MM.1S (cell line): ENCODE results near the gene KCNIP1.

Experiments used
- DNase-seq: peaks from one replicate; pipeline ENCODE4 v3.0.0-alpha.2; 2015
- H2AFZ ChIP-seq: fragments of 300-600 bp; sonication (generic); 2 replicates; pipeline ENCODE4 v1.6.0; 2016; ENCODE audit warnings: antibody characterized with exemption, low read length
- H3F3A ChIP-seq: fragments of 300-600 bp; sonication (generic); 2 replicates; pipeline ENCODE4 v1.6.1; 2016; ENCODE audit warnings: mild to moderate bottlenecking, antibody characterized with exemption, low read length, moderate library complexity, mixed read lengths; ENCODE audit not compliant: insufficient read depth
- H3K27ac ChIP-seq: fragments of 300-600 bp; sonication (generic); 2 replicates; pipeline ENCODE4 v1.5.1; 2016; ENCODE audit warnings: mild to moderate bottlenecking, low read length
- H3K27me3 ChIP-seq: fragments of 300-600 bp; sonication (generic); replicated peaks from 2 replicates; pipeline ENCODE4 v1.6.0; 2016; ENCODE audit warnings: low read length; ENCODE audit not compliant: insufficient read depth
- H3K36me3 ChIP-seq: fragments of 300-600 bp; sonication (generic); replicated peaks from 2 replicates; pipeline ENCODE4 v1.6.1; 2016; ENCODE audit warnings: mild to moderate bottlenecking, low read length, mixed read lengths; ENCODE audit not compliant: insufficient read depth
- H3K4me1 ChIP-seq: fragments of 300-600 bp; sonication (generic); 2 replicates; pipeline ENCODE4 v1.6.1; 2016; ENCODE audit warnings: low read length, mixed read lengths
- H3K4me2 ChIP-seq: fragments of 300-600 bp; sonication (generic); 2 replicates; pipeline ENCODE4 v1.6.0; 2016; ENCODE audit warnings: low read depth, low read length
- H3K4me3 ChIP-seq: fragments of 300-600 bp; sonication (generic); 2 replicates; pipeline ENCODE4 v1.5.1; 2016; ENCODE audit warnings: low read length, mixed read lengths
- H3K79me2 ChIP-seq: fragments of 300-600 bp; sonication (generic); 2 replicates; pipeline ENCODE4 v1.6.1; 2016; ENCODE audit warnings: mixed run types, low read length, mixed read lengths
- H3K9ac ChIP-seq: fragments of 300-600 bp; sonication (generic); 2 replicates; pipeline ENCODE4 v1.6.1; 2016; ENCODE audit warnings: low read length, mixed read lengths
- H3K9me2 ChIP-seq: fragments of 300-600 bp; sonication (generic); replicated peaks from 2 replicates; pipeline ENCODE4 v1.6.1; 2016; ENCODE audit warnings: mild to moderate bottlenecking, low read length, mixed read lengths; ENCODE audit not compliant: insufficient read depth
- H3K9me3 ChIP-seq: fragments of 300-600 bp; sonication (generic); replicated peaks from 2 replicates; pipeline ENCODE4 v1.6.1; 2016; ENCODE audit warnings: mild to moderate bottlenecking, low read length, mixed read lengths; ENCODE audit not compliant: insufficient read depth
- H4K20me1 ChIP-seq: fragments of 300-600 bp; sonication (generic); 2 replicates; pipeline ENCODE4 v1.6.1; 2016; ENCODE audit warnings: mild to moderate bottlenecking, low read length, moderate library complexity, mixed read lengths; ENCODE audit not compliant: insufficient read depth
- EZH2 ChIP-seq: fragments of 300-600 bp; sonication (generic); optimal IDR thresholded peaks from 2 replicates; pipeline ENCODE3; 2017; ENCODE audit warnings: low read depth, mild to moderate bottlenecking, antibody characterized with exemption, low read length, mixed read lengths
- EZH2phosphoT487 ChIP-seq: fragments of 300-600 bp; sonication (generic); IDR thresholded peaks from 2 replicates; pipeline ENCODE4 v1.6.1; 2018; ENCODE audit warnings: antibody characterized with exemption, low read length
- TF ChIP-seq, protein P1 (sequence below): fragments of 300-600 bp; sonication (generic); IDR thresholded peaks from 2 replicates; pipeline ENCODE4 v1.5.1; 2016; ENCODE audit warnings: antibody characterized with exemption, low read length, mixed read lengths

KCNIP1 gene

DNA sequence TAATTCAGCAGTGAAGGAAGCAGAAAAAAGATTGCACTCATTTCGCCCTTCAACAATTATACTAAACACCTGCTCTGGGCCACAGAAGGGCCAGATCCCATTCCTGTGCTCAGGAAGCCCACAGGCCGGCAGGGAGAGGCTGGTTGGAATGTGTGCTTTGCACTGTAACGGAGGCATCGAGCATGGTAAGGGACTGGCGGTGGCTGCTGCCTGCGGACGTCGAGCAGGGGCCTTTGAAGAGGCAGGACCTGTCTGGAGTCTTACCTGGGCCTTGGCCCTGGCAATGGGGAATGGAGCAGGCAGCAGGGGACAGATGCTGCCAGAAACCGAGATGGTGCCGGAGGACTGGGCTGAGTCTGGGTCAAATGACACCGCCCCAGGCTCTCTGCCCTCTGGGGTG is 97.8 kb downstream of the KCNIP1 start:
- no peak overlapping the region for H3K27ac ChIP-seq

DNA sequence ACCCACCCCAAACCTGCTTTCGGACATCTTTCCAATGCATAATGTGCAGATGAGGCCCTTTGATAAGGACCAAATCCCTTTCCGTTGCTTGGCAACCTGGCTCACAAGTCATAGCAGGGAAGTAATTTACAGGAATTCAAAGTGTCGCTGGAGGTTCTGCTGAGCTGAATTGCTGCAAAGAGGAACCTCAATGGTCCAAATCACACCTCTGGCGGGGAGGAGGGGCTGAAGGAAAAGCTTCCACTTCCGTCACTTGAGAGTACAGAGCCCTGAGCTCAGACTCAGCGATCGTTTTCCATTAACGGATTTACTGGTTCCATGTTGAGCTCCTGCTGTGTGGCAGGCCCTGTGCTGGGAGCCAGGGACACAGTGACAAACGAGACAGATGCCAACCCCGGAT is 99.3 kb downstream of the KCNIP1 start:
- Histone ChIP-seq H4K20me1 (no peaks in the 10 kb centered on the region), H3K9ac (no peak overlapping the region), H3F3A (no peaks in the 10 kb centered on the region), H3K4me2 (no peak overlapping the region), H3K9me3 (no peaks in the 10 kb centered on the region), H3K9me2 (no peaks in the 10 kb centered on the region), H3K27ac (no peak overlapping the region), H3K79me2 (no peaks in the 10 kb centered on the region), H3K27me3 (peaks cover 11% of the 10 kb centered on the region; the same call in 1 of the 2 replicates), H3K36me3 (no peaks in the 10 kb centered on the region), H3K4me3 (no peak overlapping the region), H2AFZ (no peak overlapping the region), H3K4me1 (no peaks in the 10 kb centered on the region)
- DNase-seq = no peak
- no peak for TF ChIP-seq EZH2phosphoT487
- no peak for TF ChIP-seq EZH2
- TF ChIP-seq, protein P1, sequence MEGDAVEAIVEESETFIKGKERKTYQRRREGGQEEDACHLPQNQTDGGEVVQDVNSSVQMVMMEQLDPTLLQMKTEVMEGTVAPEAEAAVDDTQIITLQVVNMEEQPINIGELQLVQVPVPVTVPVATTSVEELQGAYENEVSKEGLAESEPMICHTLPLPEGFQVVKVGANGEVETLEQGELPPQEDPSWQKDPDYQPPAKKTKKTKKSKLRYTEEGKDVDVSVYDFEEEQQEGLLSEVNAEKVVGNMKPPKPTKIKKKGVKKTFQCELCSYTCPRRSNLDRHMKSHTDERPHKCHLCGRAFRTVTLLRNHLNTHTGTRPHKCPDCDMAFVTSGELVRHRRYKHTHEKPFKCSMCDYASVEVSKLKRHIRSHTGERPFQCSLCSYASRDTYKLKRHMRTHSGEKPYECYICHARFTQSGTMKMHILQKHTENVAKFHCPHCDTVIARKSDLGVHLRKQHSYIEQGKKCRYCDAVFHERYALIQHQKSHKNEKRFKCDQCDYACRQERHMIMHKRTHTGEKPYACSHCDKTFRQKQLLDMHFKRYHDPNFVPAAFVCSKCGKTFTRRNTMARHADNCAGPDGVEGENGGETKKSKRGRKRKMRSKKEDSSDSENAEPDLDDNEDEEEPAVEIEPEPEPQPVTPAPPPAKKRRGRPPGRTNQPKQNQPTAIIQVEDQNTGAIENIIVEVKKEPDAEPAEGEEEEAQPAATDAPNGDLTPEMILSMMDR = no peak

More for the DNA sequence above, 97.8 kb downstream of the KCNIP1 start:
- no peak for TF ChIP-seq EZH2
- TF ChIP-seq, protein P1 = no peak
- no peak for TF ChIP-seq EZH2phosphoT487
- no peak overlapping the region for H3K4me3 ChIP-seq
- no peak overlapping the region for H2AFZ ChIP-seq
- no peaks in the 10 kb centered on the region for H3K36me3 ChIP-seq
- H3K4me2 ChIP-seq = no peak overlapping the region
- no peaks in the 10 kb centered on the region for H4K20me1 ChIP-seq
- no peaks in the 10 kb centered on the region for H3K9me3 ChIP-seq
- H3F3A ChIP-seq = no peaks in the 10 kb centered on the region
- H3K79me2 ChIP-seq = no peaks in the 10 kb centered on the region
- H3K9ac ChIP-seq = no peak overlapping the region
- DNase-seq = no peak
- H3K9me2 ChIP-seq = no peaks in the 10 kb centered on the region
- no peaks in the 10 kb centered on the region for H3K4me1 ChIP-seq
- H3K27me3 ChIP-seq = peaks cover 11% of the 10 kb centered on the region; the same call in 1 of the 2 replicates

DNA sequence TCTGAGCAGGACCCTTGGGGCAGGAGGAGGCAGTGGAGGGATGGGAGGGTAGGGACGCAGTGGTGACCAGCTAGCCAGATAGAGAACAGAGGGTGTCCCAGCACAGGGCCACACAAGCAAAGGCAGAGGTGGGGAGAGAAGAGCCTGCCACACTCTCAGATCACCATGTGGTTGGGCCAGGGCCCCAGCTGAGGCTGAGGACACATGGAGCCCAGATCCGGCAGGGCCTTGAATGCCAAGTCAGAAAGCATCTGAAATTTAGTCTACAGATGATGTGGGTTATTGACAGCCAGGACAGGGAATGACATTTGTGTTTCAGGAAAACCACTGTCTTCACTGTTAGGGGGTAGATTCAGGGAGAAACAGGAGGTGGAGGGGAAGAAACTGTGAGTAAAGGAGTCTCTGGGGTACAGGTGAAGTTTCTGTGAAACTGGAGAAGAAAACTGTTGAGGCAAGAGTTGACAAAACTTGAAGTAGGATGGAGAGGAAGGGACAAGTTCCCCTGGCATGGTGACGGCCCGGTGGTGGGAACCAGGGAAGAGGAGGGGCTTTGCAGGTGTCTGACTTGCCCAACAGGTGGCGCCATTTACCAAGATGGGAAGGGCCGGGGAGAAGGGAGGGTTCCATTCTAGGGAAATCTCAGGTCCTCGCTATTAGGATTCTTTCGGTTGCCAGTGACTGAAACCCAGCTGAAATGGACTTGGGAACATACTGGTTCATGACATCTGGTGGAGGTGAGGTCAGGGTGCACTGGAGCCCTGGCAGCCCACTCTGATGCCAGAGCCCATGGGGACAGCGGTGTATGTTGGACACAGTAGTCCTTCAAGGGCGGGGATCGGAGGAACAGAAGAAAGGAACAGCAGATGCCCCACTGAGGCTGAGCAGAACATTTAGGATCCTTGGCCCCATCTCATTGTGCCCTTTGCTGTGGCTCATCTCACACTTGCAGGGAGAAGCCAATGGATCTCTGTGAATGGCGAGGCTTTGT is 100.1 kb downstream of the KCNIP1 start:
- Histone ChIP-seq H3K4me2 (no peak overlapping the region), H3K4me3 (no peak overlapping the region), H3K9me3 (no peaks in the 10 kb centered on the region), H4K20me1 (no peaks in the 10 kb centered on the region), H3K27me3 (peaks cover 11% of the 10 kb centered on the region; the same call in 1 of the 2 replicates), H3F3A (no peaks in the 10 kb centered on the region), H2AFZ (no peak overlapping the region), H3K36me3 (no peaks in the 10 kb centered on the region), H3K9me2 (no peaks in the 10 kb centered on the region), H3K9ac (no peak overlapping the region), H3K79me2 (no peaks in the 10 kb centered on the region), H3K4me1 (no peaks in the 10 kb centered on the region), H3K27ac (no peak overlapping the region)
- TF ChIP-seq EZH2phosphoT487 = no peak
- TF ChIP-seq, protein P1 = peak; percentile 76
- no peak for TF ChIP-seq EZH2
- DNase-seq = peak; percentile 35
